ENCODE data around the gene ARHGAP1.
A peak's percentile ranks its signal among the peaks of the same experiment; 100 is the strongest.

The ARHGAP1 gene

GRCh38 chr11:46692450-46692849 is 8.0 kb downstream of the ARHGAP1 start:
- no peak for DNase-seq

GRCh38 chr11:46690702-46691101 is 9.7 kb downstream of the ARHGAP1 start:
- no peak for DNase-seq

- DNase-seq: peak; percentile 25
These were observed 13.3 kb downstream of the ARHGAP1 start for GRCh38 chr11:46686886-46687795.

- no peak for DNase-seq
These were observed 16.1 kb downstream of the ARHGAP1 start for GRCh38 chr11:46684367-46684766.

GRCh38 chr11:46682773-46683752 is 17.4 kb downstream of the ARHGAP1 start:
- no peak for DNase-seq

- no peak for DNase-seq
These were observed 18.6 kb downstream of the ARHGAP1 start for GRCh38 chr11:46681814-46682213.

GRCh38 chr11:46680815-46681214 is 19.6 kb downstream of the ARHGAP1 start:
- DNase-seq: no peak

GRCh38 chr11:46680164-46680760 is 20.2 kb downstream of the ARHGAP1 start:
- DNase-seq: no peak

GRCh38 chr11:46679241-46680163 is 20.9 kb downstream of the ARHGAP1 start:
- no peak for DNase-seq

- no peak for DNase-seq
These were observed 21.7 kb downstream of the ARHGAP1 start for GRCh38 chr11:46678741-46679130.

- DNase-seq: no peak
These were observed 22.3 kb downstream of the ARHGAP1 start for GRCh38 chr11:46677991-46678740.

GRCh38 chr11:46677169-46677568 is 23.2 kb downstream of the ARHGAP1 start:
- no peak for DNase-seq

GRCh38 chr11:46676436-46677158 is 23.8 kb downstream of the ARHGAP1 start:
- no peak for DNase-seq

GRCh38 chr11:46675949-46676348 is 24.5 kb downstream of the ARHGAP1 start:
- no peak for DNase-seq

GRCh38 chr11:46675288-46675851 is 25.0 kb downstream of the ARHGAP1 start:
- no peak for DNase-seq

GRCh38 chr11:46674463-46675287 is 25.7 kb downstream of the ARHGAP1 start:
- DNase-seq: no peak

GRCh38 chr11:46673713-46674462 is 26.5 kb downstream of the ARHGAP1 start:
- no peak for DNase-seq

GRCh38 chr11:46672381-46672839 is 28.0 kb downstream of the ARHGAP1 start:
- no peak for DNase-seq

All from COR-L47 (cell line).